GM20431 (cell line): ENCODE data around the gene NSRP1.

ENCODE experiments used
- in situ Hi-C: fragments of 300-500 bp; cut with MseI, MboI; formaldehyde crosslinking; loops from one replicate; pipeline ENCODE4 v1.15.0; 2020; ENCODE audit warnings: low sequenced_read_pairs; ENCODE audit not compliant: unreplicated experiment

The NSRP1 gene

DNA sequence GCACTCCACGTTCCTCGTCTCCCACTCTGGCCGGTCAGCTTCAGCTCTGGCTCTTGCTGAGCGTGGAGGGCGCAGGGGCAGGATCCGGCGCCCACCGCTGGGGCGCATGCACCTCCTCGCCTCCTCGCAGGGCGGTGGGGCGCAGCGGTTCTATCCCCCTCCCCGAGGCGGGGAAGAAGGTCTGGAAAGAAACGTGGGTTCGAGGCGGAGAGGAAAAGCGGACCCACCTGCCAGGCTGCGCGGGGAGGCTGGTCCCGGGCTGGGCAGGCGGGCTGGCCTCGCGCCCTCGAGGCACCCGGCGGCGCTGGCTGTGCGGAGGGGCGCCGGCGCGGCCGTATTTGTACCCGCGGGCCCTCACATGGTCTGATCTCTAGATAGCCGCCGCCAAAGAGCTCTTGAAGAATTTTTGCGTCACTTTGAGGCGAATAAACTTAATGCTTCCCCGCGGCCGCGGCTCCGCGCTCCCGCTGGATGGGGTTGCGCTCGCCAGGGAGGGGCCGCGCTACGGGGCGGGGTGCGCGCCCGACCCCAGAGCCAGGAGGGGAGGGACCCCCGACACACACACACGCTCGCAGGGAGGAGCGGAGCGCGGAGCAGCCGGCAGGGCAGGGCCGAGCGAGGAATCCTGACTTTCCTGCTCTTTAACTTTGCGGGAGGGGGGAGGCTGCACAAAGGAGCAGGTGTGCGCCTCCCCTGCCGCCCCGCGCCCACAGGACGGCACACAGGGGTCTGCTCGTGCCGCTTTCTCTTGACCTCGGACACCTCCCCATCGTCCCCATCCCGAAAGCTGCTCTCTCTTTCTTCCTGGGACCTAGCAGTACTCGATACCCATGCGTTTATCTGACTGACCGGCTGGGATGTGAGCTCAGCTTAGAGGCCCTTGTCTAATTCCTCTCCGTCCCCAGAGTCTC, 119.0 kb downstream of the NSRP1 start, which contains the start of gene SLC6A4:
Gene SLC6A4 (minus strand): TSS at position 312 of the 911 bp plus-strand sequence. CDS start 13,739 bp downstream, outside the sequence.
- in situ Hi-C loops: no loop called here
